GM12878 (cell line): ENCODE measurements around the gene TKTL1. TPM values are rescaled to one million over a fixed set of nuclear protein-coding genes. Genes with fewer than 3 reads are reported as not detected.

ENCODE experiments used
- ASH2L ChIP-seq: fragments of 300-600, 200-600 bp; sonication (generic); IDR thresholded peaks from 2 replicates; pipeline ENCODE4 v1.6.1; 2017; ENCODE audit warnings: low read depth, mild to moderate bottlenecking, borderline replicate concordance
- ATF3 ChIP-seq: IDR thresholded peaks from 2 replicates; pipeline ENCODE4 v1.6.1; 2011; ENCODE audit warnings: low read depth, mild to moderate bottlenecking, low read length, moderate library complexity, borderline replicate concordance; ENCODE audit errors: extremely low read depth
- BHLHE40 ChIP-seq, 2 experiments: fragments of 450-650 bp in 1 of 2; IDR thresholded peaks; 2 replicates each; pipeline ENCODE4 v1.6.1; 2011 to 2017; ENCODE audit warnings: low read depth in 2 of 2, borderline replicate concordance in 1 of 2, improper control_type of control experiment in 1 of 2, low read length in 1 of 2, mild to moderate bottlenecking in 1 of 2
- CHD4 ChIP-seq: fragments of 200-600 bp; sonication (generic); IDR thresholded peaks from 2 replicates; pipeline ENCODE4 v1.6.1; 2016; ENCODE audit warnings: mild to moderate bottlenecking
- EGR1 ChIP-seq, 2 experiments: IDR thresholded peaks; 1 replicate in 1 of 2; 2 replicates in 1 of 2; pipeline ENCODE4 v1.6.1; 2011 to 2012; ENCODE audit warnings: low read depth in 2 of 2, low read length in 2 of 2, borderline replicate concordance in 1 of 2, mild to moderate bottlenecking in 1 of 2, moderate library complexity in 1 of 2
- FOS ChIP-seq: IDR thresholded peaks from 3 replicates; pipeline ENCODE4 v1.6.1; 2011; ENCODE audit warnings: borderline replicate concordance; ENCODE audit not compliant: insufficient read length; ENCODE audit errors: extremely low read depth
- FOXK2 ChIP-seq: fragments of 450-650 bp; IDR thresholded peaks from 2 replicates; pipeline ENCODE4 v1.6.1; 2017; ENCODE audit warnings: mild to moderate bottlenecking, moderate library complexity
- IRF4 ChIP-seq: IDR thresholded peaks from 2 replicates; pipeline ENCODE4 v1.6.1; 2011; ENCODE audit warnings: low read depth, low read length
- IRF5 ChIP-seq: fragments of 450-650 bp; IDR thresholded peaks from 2 replicates; pipeline ENCODE4 v1.6.1; 2017; ENCODE audit warnings: borderline replicate concordance
- KLF5 ChIP-seq: fragments of 450-650 bp; IDR thresholded peaks from 2 replicates; pipeline ENCODE4 v1.6.1; 2014; ENCODE audit warnings: mild to moderate bottlenecking; ENCODE audit not compliant: partially characterized antibody
- NKRF ChIP-seq: fragments of 450-650 bp; conservative IDR thresholded peaks from 2 replicates; pipeline ENCODE4 v1.6.1; 2017; ENCODE audit warnings: mild to moderate bottlenecking, moderate library complexity
- PAX8 ChIP-seq: fragments of 450-650 bp; IDR thresholded peaks from 2 replicates; pipeline ENCODE4 v1.6.1; 2017; ENCODE audit warnings: mild to moderate bottlenecking, moderate library complexity
- POLR2AphosphoS5 ChIP-seq: IDR thresholded peaks from 2 replicates; pipeline ENCODE4 v1.6.1; 2011; ENCODE audit warnings: mild to moderate bottlenecking, low read length, inconsistent platforms
- TBL1XR1 ChIP-seq: IDR thresholded peaks from 2 replicates; pipeline ENCODE4 v1.6.1; 2012; ENCODE audit warnings: low read depth, low read length, improper control_type of control experiment
- YBX1 ChIP-seq: fragments of 450-650 bp; IDR thresholded peaks from 2 replicates; pipeline ENCODE4 v1.6.1; 2016; ENCODE audit warnings: antibody characterized with exemption
- YY1 ChIP-seq: IDR thresholded peaks from 2 replicates; pipeline ENCODE4 v1.6.1; 2011; ENCODE audit warnings: low read depth, mild to moderate bottlenecking, low read length
- polyA plus RNA-seq, 11 experiments: library from polyadenylated mRNA; depleted of rRNA in 4 of 11; unstranded in 6 of 11; stranded (reverse) in 5 of 11; fragments of >200 nt; fragmentation: Nextera tagmentation in 4 of 11; fragmentation: Illumina TruSeq in 1 of 11; extraction: Ambion mirVana in 4 of 11; extraction: Trizol in 1 of 11; gene quantifications; 1 replicate in 1 of 11; 2 replicates in 10 of 11; pipeline versions ENCODE4 v1.2.1 to v1.2.3, GENCODE V29; 2011 to 2016; ENCODE audit warnings: inconsistent platforms in 2 of 11, missing spikeins in 2 of 11, low read depth in 1 of 11
- total RNA-seq, 4 experiments: library from RNA; depleted of rRNA in 3 of 4; stranded (reverse); fragments of >200 nt in 3 of 4; fragmentation: Illumina TruSeq in 1 of 4; extraction: Trizol in 1 of 4; gene quantifications; 2 replicates each; pipeline versions ENCODE4 v1.2.1 to v1.2.3, GENCODE V29; 2013 to 2021
- TF ChIP-seq, protein P1 (sequence below): fragments of 450-650 bp; IDR thresholded peaks from 2 replicates; pipeline ENCODE4 v1.6.1; 2017; ENCODE audit warnings: antibody characterized with exemption, mild to moderate bottlenecking, moderate library complexity
- TF ChIP-seq, protein P2 (sequence below): fragments of 450-650 bp; IDR thresholded peaks from 2 replicates; pipeline ENCODE4 v1.6.1; 2017; ENCODE audit warnings: mild to moderate bottlenecking, moderate library complexity

Gene TKTL1
- total and polyA plus RNA-seq, 10 of the 15 experiments (the other 5 are each of a cell fraction or from before 2014, with no cell fraction given) = 0.01 to 0.07 TPM; not detected in 8

GRCh38 chrX:154374313-154375155 lies 78.9 kb downstream of the TKTL1 start, which contains the start of gene FLNA (continued):
- TF ChIP-seq ATF3 (no peak), TBL1XR1 (no peak), KLF5 (no peak), PAX8 (no peak), POLR2AphosphoS5 (no peak), IRF5 (no peak), FOS (no peak), CHD4 (no peak), EGR1 (IDR thresholded peaks at IDR 0.05; ENCODE audit: borderline replicate concordance in 1 of 2, low read depth in 2 of 2, low read length in 2 of 2) (0 out of 3 replicates have a peak, but pooled peaks of 1 of the 2 experiments have one; percentile 29), NKRF (0 out of 2 replicates have a peak, but pooled peaks have one; percentile 17), YBX1 (no peak), BHLHE40 (IDR thresholded peaks at IDR 0.05; ENCODE audit: borderline replicate concordance in 1 of 2, low read depth in 2 of 2, low read length in 1 of 2) (peak in 1 of 2 experiments; percentile 37; a peak in 1 of 4 replicates), IRF4 (no peak), YY1 (no peak), ASH2L (no peak), FOXK2 (no peak)
- TF ChIP-seq, protein P1, sequence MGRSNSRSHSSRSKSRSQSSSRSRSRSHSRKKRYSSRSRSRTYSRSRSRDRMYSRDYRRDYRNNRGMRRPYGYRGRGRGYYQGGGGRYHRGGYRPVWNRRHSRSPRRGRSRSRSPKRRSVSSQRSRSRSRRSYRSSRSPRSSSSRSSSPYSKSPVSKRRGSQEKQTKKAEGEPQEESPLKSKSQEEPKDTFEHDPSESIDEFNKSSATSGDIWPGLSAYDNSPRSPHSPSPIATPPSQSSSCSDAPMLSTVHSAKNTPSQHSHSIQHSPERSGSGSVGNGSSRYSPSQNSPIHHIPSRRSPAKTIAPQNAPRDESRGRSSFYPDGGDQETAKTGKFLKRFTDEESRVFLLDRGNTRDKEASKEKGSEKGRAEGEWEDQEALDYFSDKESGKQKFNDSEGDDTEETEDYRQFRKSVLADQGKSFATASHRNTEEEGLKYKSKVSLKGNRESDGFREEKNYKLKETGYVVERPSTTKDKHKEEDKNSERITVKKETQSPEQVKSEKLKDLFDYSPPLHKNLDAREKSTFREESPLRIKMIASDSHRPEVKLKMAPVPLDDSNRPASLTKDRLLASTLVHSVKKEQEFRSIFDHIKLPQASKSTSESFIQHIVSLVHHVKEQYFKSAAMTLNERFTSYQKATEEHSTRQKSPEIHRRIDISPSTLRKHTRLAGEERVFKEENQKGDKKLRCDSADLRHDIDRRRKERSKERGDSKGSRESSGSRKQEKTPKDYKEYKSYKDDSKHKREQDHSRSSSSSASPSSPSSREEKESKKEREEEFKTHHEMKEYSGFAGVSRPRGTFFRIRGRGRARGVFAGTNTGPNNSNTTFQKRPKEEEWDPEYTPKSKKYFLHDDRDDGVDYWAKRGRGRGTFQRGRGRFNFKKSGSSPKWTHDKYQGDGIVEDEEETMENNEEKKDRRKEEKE = no peak
- TF ChIP-seq, protein P2, sequence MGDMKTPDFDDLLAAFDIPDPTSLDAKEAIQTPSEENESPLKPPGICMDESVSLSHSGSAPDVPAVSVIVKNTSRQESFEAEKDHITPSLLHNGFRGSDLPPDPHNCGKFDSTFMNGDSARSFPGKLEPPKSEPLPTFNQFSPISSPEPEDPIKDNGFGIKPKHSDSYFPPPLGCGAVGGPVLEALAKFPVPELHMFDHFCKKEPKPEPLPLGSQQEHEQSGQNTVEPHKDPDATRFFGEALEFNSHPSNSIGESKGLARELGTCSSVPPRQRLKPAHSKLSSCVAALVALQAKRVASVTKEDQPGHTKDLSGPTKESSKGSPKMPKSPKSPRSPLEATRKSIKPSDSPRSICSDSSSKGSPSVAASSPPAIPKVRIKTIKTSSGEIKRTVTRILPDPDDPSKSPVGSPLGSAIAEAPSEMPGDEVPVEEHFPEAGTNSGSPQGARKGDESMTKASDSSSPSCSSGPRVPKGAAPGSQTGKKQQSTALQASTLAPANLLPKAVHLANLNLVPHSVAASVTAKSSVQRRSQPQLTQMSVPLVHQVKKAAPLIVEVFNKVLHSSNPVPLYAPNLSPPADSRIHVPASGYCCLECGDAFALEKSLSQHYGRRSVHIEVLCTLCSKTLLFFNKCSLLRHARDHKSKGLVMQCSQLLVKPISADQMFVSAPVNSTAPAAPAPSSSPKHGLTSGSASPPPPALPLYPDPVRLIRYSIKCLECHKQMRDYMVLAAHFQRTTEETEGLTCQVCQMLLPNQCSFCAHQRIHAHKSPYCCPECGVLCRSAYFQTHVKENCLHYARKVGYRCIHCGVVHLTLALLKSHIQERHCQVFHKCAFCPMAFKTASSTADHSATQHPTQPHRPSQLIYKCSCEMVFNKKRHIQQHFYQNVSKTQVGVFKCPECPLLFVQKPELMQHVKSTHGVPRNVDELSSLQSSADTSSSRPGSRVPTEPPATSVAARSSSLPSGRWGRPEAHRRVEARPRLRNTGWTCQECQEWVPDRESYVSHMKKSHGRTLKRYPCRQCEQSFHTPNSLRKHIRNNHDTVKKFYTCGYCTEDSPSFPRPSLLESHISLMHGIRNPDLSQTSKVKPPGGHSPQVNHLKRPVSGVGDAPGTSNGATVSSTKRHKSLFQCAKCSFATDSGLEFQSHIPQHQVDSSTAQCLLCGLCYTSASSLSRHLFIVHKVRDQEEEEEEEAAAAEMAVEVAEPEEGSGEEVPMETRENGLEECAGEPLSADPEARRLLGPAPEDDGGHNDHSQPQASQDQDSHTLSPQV = no peak
